Measurements from ENCODE around the gene KLHDC9. TPM values are rescaled to one million over a fixed set of nuclear protein-coding genes. Genes with fewer than 3 reads are reported as not detected.

The KLHDC9 gene
- total and polyA plus RNA-seq, 4 donors, result 0.78 to 14.8 (median 5.2) TPM

DNA sequence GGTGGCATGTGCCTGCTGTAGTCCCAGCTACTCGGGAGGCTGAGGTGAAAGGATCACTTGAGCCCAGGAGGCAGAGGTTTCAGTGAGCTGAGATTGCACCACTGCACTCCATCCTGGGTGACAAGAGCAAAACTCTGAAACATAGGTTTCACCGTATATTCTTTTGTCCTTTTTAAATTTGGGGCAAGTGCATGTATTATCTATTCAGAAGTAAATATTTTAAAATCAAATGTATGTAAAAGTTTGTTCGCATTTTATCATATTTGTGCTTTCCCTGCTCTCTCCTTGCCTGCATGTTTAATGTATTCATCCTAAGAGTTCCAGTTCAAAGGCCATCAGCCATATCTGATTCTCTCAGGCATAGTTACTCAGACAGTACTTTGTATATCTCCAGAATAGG is 47.7 kb downstream of the KLHDC9 start:
- no peaks in the 10 kb centered on the region for H3K27me3 ChIP-seq (ENCODE audit: control insufficient read depth in 1 of 2, insufficient read depth in 2 of 2, low read length in 1 of 2)
- H3K4me3 ChIP-seq (ENCODE audit: low read length in 2 of 2), result no peak overlapping the region
- DNase-seq (no peak), ATAC-seq (ENCODE audit: low FRiP score) (no peak)
- no peaks in the 10 kb centered on the region for H3K9me3 ChIP-seq (ENCODE audit: control insufficient read depth, low read length)
- no peak overlapping the region for H3K27ac ChIP-seq (ENCODE audit: low read depth in 1 of 2, low read length in 2 of 2)
- intact Hi-C loops (cut with DNase I), result no loop called here
- 71 to 78% methylated on average over 3 of the region's 3 CpGs for WGBS, 2 donors
- no peaks in the 10 kb centered on the region for H3K36me3 ChIP-seq (ENCODE audit: control insufficient read depth in 1 of 2, insufficient read depth in 2 of 2, low read length in 1 of 2)
- H3K4me1 ChIP-seq (ENCODE audit: control insufficient read depth in 1 of 2, insufficient read depth in 2 of 2, low read length in 2 of 2), result no peaks in the 10 kb centered on the region

Other genes starting within 250 kb of the KLHDC9 start
- 1 to 10 TPM in 1 of 2 donors, under 1 TPM in 1; 0.36 to 1.9 TPM for gene CD244, start 235.5 kb upstream of the KLHDC9 start, total RNA-seq
- under 1 TPM; 0.26 to 0.75 TPM for gene CD244, start 235.5 kb upstream of the KLHDC9 start, polyA plus RNA-seq
- 1 to 10 TPM in 1 of 2 donors, under 1 TPM in 1; 0.78 to 1.8 TPM for gene ITLN1, start 213.2 kb upstream of the KLHDC9 start, total RNA-seq
- 10 to 100 TPM; 58.6 to 72.6 TPM for gene ITLN1, start 213.2 kb upstream of the KLHDC9 start, polyA plus RNA-seq
- not detected for gene ITLN2, start 143.6 kb upstream of the KLHDC9 start, total RNA-seq
- gene ITLN2, start 143.6 kb upstream of the KLHDC9 start, polyA plus RNA-seq, result 1 to 10 TPM; 4.5 to 5.5 TPM
- gene F11R, start 77.2 kb upstream of the KLHDC9 start, total RNA-seq, result 10 to 100 TPM; 21.7 to 26.0 TPM
- 1 to 10 TPM; 2.4 to 8.0 TPM for gene F11R, start 77.2 kb upstream of the KLHDC9 start, polyA plus RNA-seq
- 10 to 100 TPM in 1 of 2 donors, 1 to 10 TPM in 1; 9.1 to 12.5 TPM for gene TSTD1, start 59.4 kb upstream of the KLHDC9 start, total RNA-seq
- gene TSTD1, start 59.4 kb upstream of the KLHDC9 start, polyA plus RNA-seq, result 10 to 100 TPM; 13.2 to 31.9 TPM
- 10 to 100 TPM; 42.2 to 67.0 TPM for gene USF1, start 52.4 kb upstream of the KLHDC9 start, total RNA-seq
- gene USF1, start 52.4 kb upstream of the KLHDC9 start, polyA plus RNA-seq, result 100 to 1,000 TPM in 1 of 2 donors, 10 to 100 TPM in 1; 33.8 to 124 TPM
- 10 to 100 TPM; 14.7 to 20.5 TPM for gene ARHGAP30, start 28.5 kb upstream of the KLHDC9 start, total RNA-seq
- 10 to 100 TPM in 1 of 2 donors, 1 to 10 TPM in 1; 1.3 to 12.1 TPM for gene ARHGAP30, start 28.5 kb upstream of the KLHDC9 start, polyA plus RNA-seq
- gene NECTIN4, start 8.8 kb upstream of the KLHDC9 start, total RNA-seq, result under 1 TPM; 0.24 to 0.26 TPM
- gene NECTIN4, start 8.8 kb upstream of the KLHDC9 start, polyA plus RNA-seq, result not detected
- gene PFDN2, start 19.7 kb downstream of the KLHDC9 start, total RNA-seq, result 10 to 100 TPM; 36.4 to 42.3 TPM
- gene PFDN2, start 19.7 kb downstream of the KLHDC9 start, polyA plus RNA-seq, result 100 to 1,000 TPM in 1 of 2 donors, 10 to 100 TPM in 1; 74.6 to 116 TPM
- gene NIT1, start 19.7 kb downstream of the KLHDC9 start, total RNA-seq, result 10 to 100 TPM; 31.1 to 41.6 TPM
- gene NIT1, start 19.7 kb downstream of the KLHDC9 start, polyA plus RNA-seq, result 10 to 100 TPM; 47.6 to 50.5 TPM
- gene DEDD, start 34.3 kb downstream of the KLHDC9 start, total RNA-seq, result 10 to 100 TPM; 44.7 to 46.8 TPM
- 10 to 100 TPM; 25.2 to 39.7 TPM for gene DEDD, start 34.3 kb downstream of the KLHDC9 start, polyA plus RNA-seq
- 10 to 100 TPM; 64.2 to 70.3 TPM for gene UFC1, start 55.6 kb downstream of the KLHDC9 start, total RNA-seq
- 100 to 1,000 TPM; 143 to 184 TPM for gene UFC1, start 55.6 kb downstream of the KLHDC9 start, polyA plus RNA-seq
- 10 to 100 TPM; 16.4 to 28.1 TPM for gene USP21, start 61.1 kb downstream of the KLHDC9 start, total RNA-seq
- gene USP21, start 61.1 kb downstream of the KLHDC9 start, polyA plus RNA-seq, result 10 to 100 TPM; 15.7 to 24.7 TPM
- gene PPOX, start 68.1 kb downstream of the KLHDC9 start, total RNA-seq, result 10 to 100 TPM; 16.3 to 30.9 TPM
- 100 to 1,000 TPM in 1 of 2 donors, 10 to 100 TPM in 1; 17.0 to 126 TPM for gene PPOX, start 68.1 kb downstream of the KLHDC9 start, polyA plus RNA-seq
- gene B4GALT3, start 79.1 kb downstream of the KLHDC9 start, total RNA-seq, result 10 to 100 TPM; 26.8 to 29.8 TPM
- 10 to 100 TPM; 13.9 to 23.1 TPM for gene B4GALT3, start 79.1 kb downstream of the KLHDC9 start, polyA plus RNA-seq
- gene ADAMTS4, start 100.7 kb downstream of the KLHDC9 start, total RNA-seq, result 100 to 1,000 TPM in 1 of 2 donors, 10 to 100 TPM in 1; 78.9 to 207 TPM
- 1 to 10 TPM; 1.4 to 6.8 TPM for gene ADAMTS4, start 100.7 kb downstream of the KLHDC9 start, polyA plus RNA-seq
- 10 to 100 TPM; 55.3 to 63.4 TPM for gene NDUFS2, start 104.0 kb downstream of the KLHDC9 start, total RNA-seq
- gene NDUFS2, start 104.0 kb downstream of the KLHDC9 start, polyA plus RNA-seq, result 10 to 100 TPM; 64.2 to 88.1 TPM
- 10 to 100 TPM; 64.3 to 74.0 TPM for gene FCER1G, start 116.9 kb downstream of the KLHDC9 start, total RNA-seq
- gene FCER1G, start 116.9 kb downstream of the KLHDC9 start, polyA plus RNA-seq, result 100 to 1,000 TPM in 1 of 2 donors, 10 to 100 TPM in 1; 35.7 to 154 TPM
- gene APOA2, start 125.3 kb downstream of the KLHDC9 start, total RNA-seq, result not detected
- gene APOA2, start 125.3 kb downstream of the KLHDC9 start, polyA plus RNA-seq, result 1 to 10 TPM in 1 of 2 donors, not detected in 1; 1.3 TPM
- 10 to 100 TPM in 1 of 2 donors, 1 to 10 TPM in 1; 10.0 to 12.9 TPM for gene TOMM40L, start 127.7 kb downstream of the KLHDC9 start, total RNA-seq
- 10 to 100 TPM; 10.2 to 11.6 TPM for gene TOMM40L, start 127.7 kb downstream of the KLHDC9 start, polyA plus RNA-seq
- not detected for gene NR1I3, start 139.8 kb downstream of the KLHDC9 start, total RNA-seq
- not detected for gene NR1I3, start 139.8 kb downstream of the KLHDC9 start, polyA plus RNA-seq
- gene PCP4L1, start 160.4 kb downstream of the KLHDC9 start, total RNA-seq, result 1 to 10 TPM in 1 of 2 donors, under 1 TPM in 1; 0.69 to 1.2 TPM
- not detected for gene PCP4L1, start 160.4 kb downstream of the KLHDC9 start, polyA plus RNA-seq
- gene MPZ, start 211.6 kb downstream of the KLHDC9 start, total RNA-seq, result 10 to 100 TPM; 11.2 to 19.4 TPM
- 1 to 10 TPM in 1 of 2 donors, not detected in 1; 1.5 TPM for gene MPZ, start 211.6 kb downstream of the KLHDC9 start, polyA plus RNA-seq
- 100 to 1,000 TPM; 103 to 127 TPM for gene SDHC, start 216.0 kb downstream of the KLHDC9 start, total RNA-seq
- gene SDHC, start 216.0 kb downstream of the KLHDC9 start, polyA plus RNA-seq, result 100 to 1,000 TPM; 117 to 129 TPM